Endothelial cell of umbilical vein (primary cell): ENCODE data around the gene COMMD9. TPM values are rescaled to one million over a fixed set of nuclear protein-coding genes. Genes with fewer than 3 reads are reported as not detected.

Experiments
- BruUV-seq: library from RNA; stranded (reverse); fragments of 400-500 nt; replicated peaks from 2 replicates; lab custom pipeline; 2021; lab: Mats Ljungman, UMichigan
- CTCF ChIA-PET: fragments of 300-600, 350-600 bp; sonication (Branson Sonifier 250); formaldehyde crosslinking; loops from one replicate; lab custom pipeline; 2021; ENCODE audit warnings: antibody characterized with exemption, inconsistent platforms; lab: Charles Lee
- POLR2A ChIA-PET: fragments of 300-600, 350-600 bp; sonication (Branson Sonifier 250); formaldehyde crosslinking; loops from one replicate; lab custom pipeline; 2021; ENCODE audit warnings: antibody characterized with exemption, inconsistent platforms; lab: Charles Lee
- DNase-seq: peaks from one replicate; pipeline ENCODE4 v3.0.0-alpha.2; 2011; ENCODE audit warnings: low read depth, low spot score
- FAIRE-seq: peaks from 2 replicates; lab custom pipeline; 2011; peaks lifted over from hg19 to GRCh38; lab: Jason Lieb, UNC
- H2AFZ ChIP-seq: 2 replicates; pipeline ENCODE4 v1.6.0; 2012; ENCODE audit warnings: low read depth, low read length, control low read depth, inconsistent platforms
- H3K27ac ChIP-seq: 2 replicates; pipeline ENCODE4 v1.5.1; 2011; ENCODE audit warnings: low read depth, mild to moderate bottlenecking, control low read depth, low read length, moderate library complexity; ENCODE audit not compliant: insufficient read depth
- H3K27me3 ChIP-seq, 2 experiments: 2 replicates each; pipeline versions ENCODE4 v1.6.0 to v1.6.1; 2011; ENCODE audit warnings: low read length in 2 of 2, mixed read lengths in 1 of 2; ENCODE audit not compliant: control insufficient read depth in 2 of 2, insufficient read depth in 2 of 2
- H3K36me3 ChIP-seq, 2 experiments: 2 replicates in 1 of 2; 3 replicates in 1 of 2; pipeline ENCODE4 v1.5.1; 2011; ENCODE audit warnings: low read length in 2 of 2, mild to moderate bottlenecking in 1 of 2, moderate library complexity in 1 of 2; ENCODE audit not compliant: control insufficient read depth in 2 of 2, insufficient read depth in 2 of 2; ENCODE audit errors: extremely low read depth in 1 of 2
- H3K4me1 ChIP-seq: 3 replicates; pipeline ENCODE4 v1.5.1; 2011; ENCODE audit warnings: mild to moderate bottlenecking, low read length; ENCODE audit not compliant: control insufficient read depth, insufficient read depth; ENCODE audit errors: extremely low read depth
- H3K4me2 ChIP-seq: 2 replicates; pipeline ENCODE4 v1.6.1; 2011; ENCODE audit warnings: low read length, control low read depth, mixed read lengths; ENCODE audit not compliant: insufficient read depth
- H3K4me3 ChIP-seq, 3 experiments: fragments of 200-600 bp in 1 of 3; sonication (generic), shearing (Covaris generic) in 1 of 3; replicated peaks in 1 of 3; 2 replicates each; pipeline ENCODE4 v1.5.1; 2011 to 2016; ENCODE audit warnings: control low read depth in 3 of 3, low read length in 3 of 3, mild to moderate bottlenecking in 2 of 3, inconsistent platforms in 1 of 3, low read depth in 1 of 3, moderate library complexity in 1 of 3; ENCODE audit not compliant: insufficient read depth in 1 of 3
- H3K79me2 ChIP-seq: 2 replicates; pipeline ENCODE4 v1.6.0; 2012; ENCODE audit warnings: low read length, inconsistent platforms; ENCODE audit not compliant: control insufficient read depth, insufficient read depth
- H3K9ac ChIP-seq: replicated peaks from 2 replicates; pipeline ENCODE3; 2011; ENCODE audit warnings: low read length, control low read depth; ENCODE audit not compliant: insufficient read depth; ENCODE audit errors: extremely low read depth
- H3K9me1 ChIP-seq: replicated peaks from 3 replicates; pipeline ENCODE4 v1.6.0; 2011; ENCODE audit warnings: mild to moderate bottlenecking, low read length; ENCODE audit not compliant: control insufficient read depth, insufficient read depth; ENCODE audit errors: extremely low read depth
- H3K9me3 ChIP-seq: replicated peaks from 2 replicates; pipeline ENCODE4 v1.5.1; 2012; ENCODE audit warnings: low read length, inconsistent platforms; ENCODE audit not compliant: control insufficient read depth, insufficient read depth
- H4K20me1 ChIP-seq: replicated peaks from 2 replicates; pipeline ENCODE3; 2011; ENCODE audit warnings: mild to moderate bottlenecking, low read length; ENCODE audit not compliant: control insufficient read depth, insufficient read depth; ENCODE audit errors: extremely low read depth
- EZH2 ChIP-seq: IDR thresholded peaks from 2 replicates; pipeline ENCODE4 v1.6.1; 2012; ENCODE audit warnings: borderline replicate concordance, low read depth, mild to moderate bottlenecking, moderate library complexity, low read length, inconsistent platforms; ENCODE audit not compliant: severe bottlenecking
- FOS ChIP-seq: IDR thresholded peaks from 2 replicates; pipeline ENCODE4 v1.6.1; 2011; ENCODE audit warnings: mild to moderate bottlenecking, low read length, moderate library complexity, borderline replicate concordance; ENCODE audit not compliant: insufficient read depth
- GATA2 ChIP-seq: IDR thresholded peaks from 2 replicates; pipeline ENCODE4 v1.7.0; 2011; ENCODE audit warnings: low read depth, mild to moderate bottlenecking, moderate library complexity, mixed read lengths, low read length; ENCODE audit not compliant: insufficient read length, insufficient read depth
- JUN ChIP-seq: IDR thresholded peaks from 2 replicates; pipeline ENCODE4 v1.6.1; 2011; ENCODE audit warnings: borderline replicate concordance, low read depth; ENCODE audit not compliant: insufficient read length, insufficient read depth
- MYC ChIP-seq: IDR thresholded peaks from one replicate; pipeline ENCODE4 v1.6.1; 2011; ENCODE audit warnings: mild to moderate bottlenecking, low read depth, low read length
- POLR2A ChIP-seq: IDR thresholded peaks from 2 replicates; pipeline ENCODE4 v1.6.1; 2012; ENCODE audit warnings: low read depth, mild to moderate bottlenecking, control low read depth, low read length
- POLR2AphosphoS5 ChIP-seq: IDR thresholded peaks from 2 replicates; pipeline ENCODE4 v1.6.1; 2012; ENCODE audit warnings: low read depth, mild to moderate bottlenecking, control low read depth, low read length, moderate library complexity; ENCODE audit not compliant: insufficient read depth
- dilution Hi-C: fragments of 300-500 bp; cut with MboI; formaldehyde crosslinking; loops from one replicate; pipeline ENCODE4 v1.15.0; 2019; ENCODE audit warnings: low sequenced_read_pairs; ENCODE audit not compliant: extremely low pct_ligation_motif_present
- intact Hi-C: fragments of 100-400 bp; cut with micrococcal nuclease; formaldehyde crosslinking; loops from one replicate; pipeline ENCODE4 v1.10.0; 2022
- polyA plus RNA-seq, 4 experiments: library from polyadenylated mRNA; depleted of rRNA in 3 of 4; stranded (reverse) in 3 of 4; unstranded in 1 of 4; fragments of >200 nt; gene quantifications; 2 replicates each; pipeline versions ENCODE4 v1.2.1 to v1.2.3, GENCODE V29; 2011 to 2012; ENCODE audit warnings: missing spikeins in 1 of 4
- total RNA-seq: library from RNA; stranded (reverse); gene quantifications from 2 replicates; pipeline ENCODE4 v1.2.3, GENCODE V29; 2021
- TF ChIP-seq, protein P1 (sequence below): IDR thresholded peaks from 2 replicates; pipeline ENCODE4 v1.6.1; 2011; ENCODE audit not compliant: insufficient read depth, insufficient read length
- TF ChIP-seq, protein P2 (sequence below), 2 donors: IDR thresholded peaks; 1 replicate in 1 of 2; 2 replicates in 1 of 2; pipeline ENCODE4 v1.5.1; 2011; ENCODE audit warnings: low read length in 2 of 2, mild to moderate bottlenecking in 2 of 2, moderate library complexity in 2 of 2, control low read depth in 1 of 2, inconsistent platforms in 1 of 2, low read depth in 1 of 2; ENCODE audit not compliant: insufficient read depth in 1 of 2; ENCODE audit errors: extremely low read depth in 1 of 2

Gene COMMD9
- total and polyA plus RNA-seq, 2 donors (not counting 3 experiments of a cell fraction or from before 2014, with no cell fraction given), result 65.1 to 78.9 TPM

DNA sequence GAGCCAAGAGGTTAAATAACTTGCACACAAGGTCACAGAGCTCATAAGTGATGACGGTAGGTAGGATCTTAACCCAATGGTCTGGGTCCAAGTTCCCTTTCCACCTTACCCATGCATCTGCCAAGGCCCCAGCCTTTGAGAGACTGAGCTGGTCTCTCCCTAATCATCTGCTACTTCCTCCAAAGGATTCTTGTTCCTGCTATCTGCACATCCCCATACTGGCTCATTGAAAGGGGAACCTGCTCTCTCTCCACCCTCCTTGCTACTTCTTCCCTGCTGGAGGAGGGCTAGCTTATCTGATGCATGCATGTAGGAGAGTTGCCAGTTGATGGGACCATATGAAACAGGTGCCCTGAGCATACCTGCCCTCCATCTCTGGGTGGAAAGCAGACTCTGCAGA is 47.7 kb downstream of the COMMD9 start:
- Histone ChIP-seq H3K79me2 (no peaks in the 10 kb centered on the region), H3K4me3 (no peak overlapping the region), H4K20me1 (no peaks in the 10 kb centered on the region), H3K27ac (no peak overlapping the region), H2AFZ (no peak overlapping the region), H3K4me1 (no peaks in the 10 kb centered on the region), H3K27me3 (no peaks in the 10 kb centered on the region), H3K9ac (no peak overlapping the region), H3K9me1 (no peaks in the 10 kb centered on the region), H3K36me3 (no peaks in the 10 kb centered on the region), H3K4me2 (no peak overlapping the region), H3K9me3 (no peaks in the 10 kb centered on the region)
- dilution Hi-C loops (no loop called here), intact Hi-C loops (no loop called here)
- no peak for DNase-seq
- POLR2A ChIA-PET, result no interaction called here
- BruUV-seq, result no TSS peak
- CTCF ChIA-PET, result interaction anchor here (0.8 to 1.2 kb wide), 4 partner anchors 9 to 419 kb away, joined by 3 to 4 read pairs (median 3); no protein-coding TSS in a partner anchor
- no peak for FAIRE-seq
- TF ChIP-seq EZH2, result no peak
- TF ChIP-seq, protein P1, sequence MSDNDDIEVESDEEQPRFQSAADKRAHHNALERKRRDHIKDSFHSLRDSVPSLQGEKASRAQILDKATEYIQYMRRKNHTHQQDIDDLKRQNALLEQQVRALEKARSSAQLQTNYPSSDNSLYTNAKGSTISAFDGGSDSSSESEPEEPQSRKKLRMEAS, result no peak
- TF ChIP-seq JUN, result no peak

DNA sequence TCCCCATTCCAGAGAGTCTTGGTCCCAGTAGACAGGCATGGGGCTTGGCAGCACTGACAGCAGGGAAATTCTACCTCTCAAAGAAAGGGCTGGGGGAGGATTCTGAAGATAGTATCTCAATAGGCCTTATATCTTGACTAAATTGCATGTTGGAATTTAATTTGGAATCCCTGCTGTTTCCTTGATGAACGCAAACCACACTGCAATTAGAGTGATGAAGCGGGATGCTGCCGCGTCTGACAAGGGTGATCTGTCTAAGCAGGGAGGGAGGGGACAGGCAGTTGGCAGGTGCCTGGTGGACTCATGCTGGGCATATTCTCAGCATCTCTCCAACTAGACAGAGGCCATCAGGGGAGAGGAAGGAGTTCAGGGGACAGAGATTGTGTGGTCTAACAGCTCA is 48.4 kb downstream of the COMMD9 start:
- POLR2A ChIA-PET, result no interaction called here
- no peaks in the 10 kb centered on the region for H3K27me3 ChIP-seq

More for the DNA sequence above, 48.4 kb downstream of the COMMD9 start:
- no peaks in the 10 kb centered on the region for H3K9me1 ChIP-seq
- FAIRE-seq, result no peak
- TF ChIP-seq MYC, result no peak
- no peak for TF ChIP-seq JUN
- no peak for TF ChIP-seq FOS
- TF ChIP-seq, protein P1, result no peak
- no peak for TF ChIP-seq POLR2A
- no peak for TF ChIP-seq EZH2
- no peak for TF ChIP-seq GATA2
- TF ChIP-seq, protein P2, sequence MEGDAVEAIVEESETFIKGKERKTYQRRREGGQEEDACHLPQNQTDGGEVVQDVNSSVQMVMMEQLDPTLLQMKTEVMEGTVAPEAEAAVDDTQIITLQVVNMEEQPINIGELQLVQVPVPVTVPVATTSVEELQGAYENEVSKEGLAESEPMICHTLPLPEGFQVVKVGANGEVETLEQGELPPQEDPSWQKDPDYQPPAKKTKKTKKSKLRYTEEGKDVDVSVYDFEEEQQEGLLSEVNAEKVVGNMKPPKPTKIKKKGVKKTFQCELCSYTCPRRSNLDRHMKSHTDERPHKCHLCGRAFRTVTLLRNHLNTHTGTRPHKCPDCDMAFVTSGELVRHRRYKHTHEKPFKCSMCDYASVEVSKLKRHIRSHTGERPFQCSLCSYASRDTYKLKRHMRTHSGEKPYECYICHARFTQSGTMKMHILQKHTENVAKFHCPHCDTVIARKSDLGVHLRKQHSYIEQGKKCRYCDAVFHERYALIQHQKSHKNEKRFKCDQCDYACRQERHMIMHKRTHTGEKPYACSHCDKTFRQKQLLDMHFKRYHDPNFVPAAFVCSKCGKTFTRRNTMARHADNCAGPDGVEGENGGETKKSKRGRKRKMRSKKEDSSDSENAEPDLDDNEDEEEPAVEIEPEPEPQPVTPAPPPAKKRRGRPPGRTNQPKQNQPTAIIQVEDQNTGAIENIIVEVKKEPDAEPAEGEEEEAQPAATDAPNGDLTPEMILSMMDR (IDR thresholded peaks at IDR 0.05; ENCODE audit: extremely low read depth in 1 of 2, insufficient read depth in 1 of 2, low read depth in 1 of 2, low read length in 2 of 2), result no peak
- no peak for TF ChIP-seq POLR2AphosphoS5
- no peaks in the 10 kb centered on the region for H4K20me1 ChIP-seq
- H3K9me3 ChIP-seq, result no peaks in the 10 kb centered on the region
- no TSS peak for BruUV-seq
- no peak overlapping the region for H3K4me2 ChIP-seq
- no peaks in the 10 kb centered on the region for H3K36me3 ChIP-seq
- no peak overlapping the region for H3K27ac ChIP-seq
- no peak overlapping the region for H2AFZ ChIP-seq
- H3K4me1 ChIP-seq, result no peaks in the 10 kb centered on the region
- no peak overlapping the region for H3K4me3 ChIP-seq
- no peak for DNase-seq
- no peak overlapping the region for H3K9ac ChIP-seq
- H3K79me2 ChIP-seq, result no peaks in the 10 kb centered on the region
- dilution Hi-C loops (no loop called here), intact Hi-C loops (no loop called here)
- CTCF ChIA-PET, result interaction anchor here (1.0 to 1.2 kb wide), 2 partner anchors 9 to 18 kb away, joined by 3 to 4 read pairs; no protein-coding TSS in a partner anchor
